Vagina (tissue), 2 donors: Measurements from ENCODE around the gene CCDC88A.

Experiments
- CTCF ChIP-seq, 3 experiments: fragments of 450-650 bp in 2 of 3; fragments of 200-600 bp in 1 of 3; sonication (generic) in 1 of 3; IDR thresholded peaks; one replicate each; pipeline ENCODE4 v1.5.1; 2017 to 2019; ENCODE audit warnings: antibody characterized with exemption in 3 of 3, mild to moderate bottlenecking in 2 of 3, moderate library complexity in 2 of 3
- POLR2A ChIP-seq, 2 donors: fragments of 450-650 bp; IDR thresholded peaks; one replicate each; pipeline ENCODE4 v1.6.1; 2017; ENCODE audit warnings: antibody characterized with exemption in 2 of 2, mild to moderate bottlenecking in 2 of 2, moderate library complexity in 2 of 2
- POLR2AphosphoS5 ChIP-seq, 2 donors: sonication (generic); formaldehyde crosslinking; IDR thresholded peaks; one replicate each; pipeline ENCODE4 v1.9.0; 2017; ENCODE audit warnings: antibody characterized with exemption in 2 of 2, mild to moderate bottlenecking in 2 of 2, low read depth in 1 of 2; ENCODE audit not compliant: insufficient read depth in 1 of 2

GRCh38 chr2:55277310-55277709 lies 142.3 kb downstream of the CCDC88A start:
- no peak for TF ChIP-seq POLR2A (IDR thresholded peaks at IDR 0.05)
- TF ChIP-seq CTCF (IDR thresholded peaks at IDR 0.05): no peak
- no peak for TF ChIP-seq POLR2AphosphoS5 (IDR thresholded peaks at IDR 0.05; ENCODE audit: insufficient read depth in 1 of 2, low read depth in 1 of 2)
